ENCODE results near the gene SYCP3. TPM values are rescaled to one million over a fixed set of nuclear protein-coding genes. Genes with fewer than 3 reads are reported as not detected.
A peak's percentile ranks its signal among the peaks of the same experiment; 100 is the strongest.

Gene SYCP3
- total RNA-seq, 4 donors from 2014 or later, result 0.60 TPM; not detected in 3

DNA sequence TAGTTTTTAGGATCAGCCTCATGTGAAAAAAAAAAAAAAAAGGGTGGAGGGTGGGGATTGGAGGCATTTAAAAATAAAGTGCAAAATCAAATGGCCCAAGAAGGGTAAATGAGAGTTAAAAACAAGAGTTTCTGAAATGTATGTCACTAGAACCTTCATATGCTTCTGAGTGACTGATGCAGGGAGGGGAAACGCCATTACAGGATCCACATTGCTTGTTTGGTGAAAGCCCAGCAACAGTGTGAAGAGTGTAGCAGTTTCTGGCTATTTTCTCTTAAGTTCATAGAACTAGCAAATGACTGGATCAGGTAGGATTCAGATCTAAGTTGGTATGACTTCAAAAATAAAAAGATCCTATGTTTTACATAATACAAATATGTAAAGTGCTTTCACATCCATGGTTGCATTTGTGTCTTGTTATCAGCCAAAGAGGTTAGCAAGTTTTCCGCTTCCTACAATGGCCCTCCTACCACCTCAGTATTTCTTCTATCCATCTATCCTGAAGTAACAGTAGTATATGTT lies 38.9 kb downstream of the SYCP3 start:
- peak overlapping the region in 2 of 4 donors; percentile 6 to 99 for H3K4me3 ChIP-seq

DNA sequence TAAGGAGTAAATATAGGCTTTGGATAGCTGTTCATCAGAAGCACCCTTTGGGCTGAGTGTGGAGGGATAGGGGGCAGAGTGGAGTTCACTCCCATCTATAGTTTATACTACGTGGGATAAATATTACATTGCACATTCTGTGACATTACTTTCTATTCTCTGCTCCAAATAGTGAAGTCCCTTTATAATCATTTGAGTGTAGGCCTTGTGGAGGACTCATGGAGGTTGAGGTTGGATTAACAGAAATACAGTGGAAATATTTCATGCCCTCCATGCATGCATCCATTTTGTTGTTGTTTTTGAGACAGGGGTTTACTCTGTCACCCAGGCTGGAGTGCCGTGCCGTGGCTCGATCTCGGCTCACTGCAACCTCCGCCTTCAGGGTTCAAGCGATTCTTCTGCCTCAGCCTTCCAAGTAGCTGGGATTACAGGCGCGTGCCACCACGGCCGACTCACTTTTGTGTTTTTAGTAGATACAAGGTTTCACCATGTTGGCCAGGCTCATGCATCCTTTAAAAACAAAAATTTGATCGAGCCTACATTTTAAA lies 40.4 kb downstream of the SYCP3 start:
- H3K36me3 ChIP-seq, result no peaks in the 10 kb centered on the region
- no peak for DNase-seq (ENCODE audit: low spot score in 2 of 2)
- peak overlapping the region; percentile 91 to 99 (median 96) for H3K4me3 ChIP-seq
- peak overlapping the region; percentile 94 to 98 (median 96) for H3K27ac ChIP-seq
- no peaks in the 10 kb centered on the region for H3K27me3 ChIP-seq
- WGBS, 2 donors, result 65 to 66% methylated on average over 12 of the region's 12 CpGs
- H3K4me1 ChIP-seq, result peaks cover 0 to 64% (median 41%) of the 10 kb centered on the region in 4 donors
- H3K9me3 ChIP-seq, result no peaks in the 10 kb centered on the region
- no peak for TF ChIP-seq POLR2A (IDR thresholded peaks at IDR 0.05)
- TF ChIP-seq, protein P1, sequence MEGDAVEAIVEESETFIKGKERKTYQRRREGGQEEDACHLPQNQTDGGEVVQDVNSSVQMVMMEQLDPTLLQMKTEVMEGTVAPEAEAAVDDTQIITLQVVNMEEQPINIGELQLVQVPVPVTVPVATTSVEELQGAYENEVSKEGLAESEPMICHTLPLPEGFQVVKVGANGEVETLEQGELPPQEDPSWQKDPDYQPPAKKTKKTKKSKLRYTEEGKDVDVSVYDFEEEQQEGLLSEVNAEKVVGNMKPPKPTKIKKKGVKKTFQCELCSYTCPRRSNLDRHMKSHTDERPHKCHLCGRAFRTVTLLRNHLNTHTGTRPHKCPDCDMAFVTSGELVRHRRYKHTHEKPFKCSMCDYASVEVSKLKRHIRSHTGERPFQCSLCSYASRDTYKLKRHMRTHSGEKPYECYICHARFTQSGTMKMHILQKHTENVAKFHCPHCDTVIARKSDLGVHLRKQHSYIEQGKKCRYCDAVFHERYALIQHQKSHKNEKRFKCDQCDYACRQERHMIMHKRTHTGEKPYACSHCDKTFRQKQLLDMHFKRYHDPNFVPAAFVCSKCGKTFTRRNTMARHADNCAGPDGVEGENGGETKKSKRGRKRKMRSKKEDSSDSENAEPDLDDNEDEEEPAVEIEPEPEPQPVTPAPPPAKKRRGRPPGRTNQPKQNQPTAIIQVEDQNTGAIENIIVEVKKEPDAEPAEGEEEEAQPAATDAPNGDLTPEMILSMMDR (IDR thresholded peaks at IDR 0.05), result peak in 2 of 5 experiments; percentile 26 to 34

More for the DNA sequence above, 38.9 kb downstream of the SYCP3 start:
- DNase-seq (ENCODE audit: low spot score in 2 of 2), result no peak
- Histone ChIP-seq H3K27me3 (no peaks in the 10 kb centered on the region), H3K36me3 (no peaks in the 10 kb centered on the region), H3K27ac (peak overlapping the region in 2 of 4 donors; percentile 94 to 98), H3K4me1 (peaks cover 0 to 63% (median 41%) of the 10 kb centered on the region in 4 donors), H3K9me3 (no peaks in the 10 kb centered on the region)
- WGBS, 2 donors, result 80 to 93% methylated on average over 2 of the region's 2 CpGs
- TF ChIP-seq POLR2A (IDR thresholded peaks at IDR 0.05), result no peak
- no peak for TF ChIP-seq EP300 (IDR thresholded peaks at IDR 0.05)
- TF ChIP-seq, protein P1 (IDR thresholded peaks at IDR 0.05), result no peak

DNA sequence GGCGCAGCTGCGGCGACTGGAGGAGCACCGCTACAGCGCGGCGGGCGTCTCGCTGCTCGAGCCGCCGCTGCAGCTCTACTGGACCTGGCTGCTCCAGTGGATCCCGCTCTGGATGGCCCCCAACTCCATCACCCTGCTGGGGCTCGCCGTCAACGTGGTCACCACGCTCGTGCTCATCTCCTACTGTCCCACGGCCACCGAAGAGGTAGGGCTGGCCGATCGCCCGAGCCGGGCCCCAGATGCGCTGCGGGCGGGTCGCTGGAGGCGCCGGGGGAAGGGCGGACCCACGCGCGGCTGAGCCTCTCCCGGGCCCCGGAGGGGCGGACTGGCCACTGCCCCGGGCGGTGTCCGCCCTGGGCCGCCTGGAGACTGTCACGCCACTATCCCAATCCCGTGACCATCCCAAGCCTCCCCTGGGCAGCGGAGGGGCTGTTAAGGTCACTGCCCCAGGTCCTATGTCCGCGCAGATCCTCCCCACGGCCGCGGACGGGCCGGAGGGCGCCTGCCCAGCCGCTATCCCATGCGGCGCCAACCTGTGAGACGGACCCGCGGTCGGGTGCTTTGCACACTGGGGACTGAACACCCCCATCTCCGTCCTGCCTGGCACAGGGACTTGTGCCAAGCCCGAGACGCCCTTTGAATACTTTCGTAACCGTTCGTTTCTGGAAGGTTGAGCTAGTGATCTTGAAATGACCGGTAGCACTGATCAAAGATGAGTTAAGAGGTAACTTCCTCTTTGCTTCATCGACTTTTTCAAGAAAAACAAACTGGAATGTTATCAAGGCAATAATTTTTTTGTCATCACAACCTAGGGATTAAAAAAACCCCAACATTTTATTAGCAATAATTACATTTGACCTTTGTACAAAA lies 41.1 kb downstream of the SYCP3 start:
- Histone ChIP-seq H3K27ac (peak overlapping the region; percentile 94 to 98 (median 96)), H3K4me3 (peak overlapping the region; percentile 91 to 99 (median 96)), H3K4me1 (peaks cover 0 to 59% (median 36%) of the 10 kb centered on the region in 4 donors), H3K9me3 (no peaks in the 10 kb centered on the region), H3K27me3 (no peaks in the 10 kb centered on the region), H3K36me3 (no peaks in the 10 kb centered on the region)
- TF ChIP-seq POLR2A (IDR thresholded peaks at IDR 0.05), result peak in 1 of 2 donors; percentile 3
- peak in 1 of 2 donors; percentile 59 for TF ChIP-seq EP300 (IDR thresholded peaks at IDR 0.05)
- TF ChIP-seq, protein P1 (IDR thresholded peaks at IDR 0.05), result no peak
- DNase-seq (ENCODE audit: low spot score in 2 of 2), result peak; percentile 20 to 25
- WGBS, 2 donors, result 0% methylated on average over 32 to 56 of the region's 67 CpGs

DNA sequence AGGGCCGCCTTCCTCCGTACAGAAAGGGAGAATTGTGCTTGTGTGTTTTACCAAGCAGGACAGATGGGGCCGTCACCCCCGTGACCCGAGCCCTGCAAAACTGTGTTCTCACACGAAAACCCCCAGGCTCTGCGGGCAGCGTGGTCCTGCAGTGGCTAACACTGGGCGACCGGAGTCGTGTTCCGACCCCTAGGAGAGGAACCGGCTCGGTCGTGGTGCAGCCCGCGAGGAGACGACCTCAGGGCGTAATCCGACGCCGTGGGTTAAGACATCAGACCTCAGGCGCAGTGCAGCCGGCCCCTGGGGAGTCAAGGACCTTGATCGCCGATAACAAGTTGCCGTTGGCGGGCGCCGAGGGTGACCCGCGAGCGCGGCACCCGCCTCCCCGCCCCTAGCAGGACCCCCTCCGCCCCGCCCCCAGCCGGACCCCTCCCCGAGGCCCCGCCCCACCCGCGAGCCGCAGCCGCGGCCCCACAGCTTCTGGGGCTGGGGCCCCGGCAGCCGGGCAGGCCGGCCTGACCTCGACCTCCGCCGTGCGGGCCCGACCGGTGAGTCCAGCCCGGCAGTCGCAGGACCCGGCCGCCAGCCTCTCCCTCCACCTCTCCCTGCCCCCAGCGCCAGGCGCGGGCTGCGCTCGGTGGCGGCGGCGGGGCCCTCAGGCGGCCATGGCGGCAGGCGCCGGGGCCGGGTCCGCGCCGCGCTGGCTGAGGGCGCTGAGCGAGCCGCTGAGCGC lies 41.9 kb downstream of the SYCP3 start, which contains the start of gene CHPT1:
CHPT1 (plus strand) TSS at position 444 of the 733 bp plus-strand sequence; CDS start at position 666, 222 bp downstream.
- TF ChIP-seq EP300 (IDR thresholded peaks at IDR 0.05) (peak in 1 of 2 donors; percentile 52), POLR2A (IDR thresholded peaks at IDR 0.05) (peak; percentile 15 to 67)
- TF ChIP-seq, protein P1 (IDR thresholded peaks at IDR 0.05), result no peak
- Histone ChIP-seq H3K4me1 (peaks cover 0 to 51% (median 32%) of the 10 kb centered on the region in 4 donors), H3K4me3 (peak within 1 kb of the TSS; percentile 91 to 99 (median 96)), H3K27ac (peak within 1 kb of the TSS; percentile 94 to 98 (median 96)), H3K36me3 (no peaks in the 10 kb centered on the region), H3K9me3 (no peaks in the 10 kb centered on the region), H3K27me3 (no peaks in the 10 kb centered on the region)
- 0 to 2% methylated on average over 13 to 36 of the region's 80 CpGs for WGBS, 2 donors
- peak; percentile 48 to 49 for DNase-seq (ENCODE audit: low spot score in 2 of 2)

Measured in tibial nerve (tissue), 4 donors.